ENCODE results near the gene CAMKMT. TPM values are rescaled to one million over a fixed set of nuclear protein-coding genes. Genes with fewer than 3 reads are reported as not detected.

Gene CAMKMT
- total RNA-seq, 1 experiment from 2014 or later: 2.7 TPM

DNA sequence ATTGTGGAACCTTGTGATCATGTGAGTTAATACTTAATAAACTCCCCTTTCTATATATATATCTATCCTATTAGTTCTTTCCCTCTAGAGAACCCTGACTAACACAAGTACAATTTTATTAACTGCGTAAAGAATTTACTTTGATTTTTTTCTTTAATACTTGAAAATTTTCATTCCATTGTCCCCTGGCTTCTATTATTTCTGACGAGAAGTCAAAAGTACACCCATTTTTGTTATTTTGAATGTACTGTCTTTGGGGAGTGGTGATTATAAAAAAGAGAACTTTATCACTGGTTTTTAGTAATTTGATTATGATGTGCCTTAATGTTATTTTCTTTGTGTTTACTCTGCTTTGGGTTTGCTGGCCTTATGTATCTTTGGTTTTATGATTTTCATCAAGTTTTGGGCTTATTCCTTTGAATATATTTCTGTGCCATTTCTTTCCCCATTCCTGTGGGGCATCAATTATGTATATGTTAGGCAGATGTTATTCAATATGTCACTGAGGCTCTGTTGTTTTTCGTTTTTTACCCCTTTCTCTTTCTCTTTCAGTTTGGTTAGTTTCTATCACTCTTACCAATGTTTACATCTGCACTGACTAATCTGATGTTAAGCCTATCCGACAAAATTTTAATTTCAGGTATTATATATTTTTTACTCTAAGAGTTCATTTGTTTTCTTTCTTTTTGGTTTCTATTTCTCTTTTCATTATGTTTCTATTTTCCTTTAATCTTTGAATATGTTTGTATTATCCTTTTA lies 271.4 kb downstream of the CAMKMT start:
- peaks cover 12% of the 10 kb centered on the region for H3K4me1 ChIP-seq (ENCODE audit: insufficient read depth, low read length)
- TF ChIP-seq, protein P1, sequence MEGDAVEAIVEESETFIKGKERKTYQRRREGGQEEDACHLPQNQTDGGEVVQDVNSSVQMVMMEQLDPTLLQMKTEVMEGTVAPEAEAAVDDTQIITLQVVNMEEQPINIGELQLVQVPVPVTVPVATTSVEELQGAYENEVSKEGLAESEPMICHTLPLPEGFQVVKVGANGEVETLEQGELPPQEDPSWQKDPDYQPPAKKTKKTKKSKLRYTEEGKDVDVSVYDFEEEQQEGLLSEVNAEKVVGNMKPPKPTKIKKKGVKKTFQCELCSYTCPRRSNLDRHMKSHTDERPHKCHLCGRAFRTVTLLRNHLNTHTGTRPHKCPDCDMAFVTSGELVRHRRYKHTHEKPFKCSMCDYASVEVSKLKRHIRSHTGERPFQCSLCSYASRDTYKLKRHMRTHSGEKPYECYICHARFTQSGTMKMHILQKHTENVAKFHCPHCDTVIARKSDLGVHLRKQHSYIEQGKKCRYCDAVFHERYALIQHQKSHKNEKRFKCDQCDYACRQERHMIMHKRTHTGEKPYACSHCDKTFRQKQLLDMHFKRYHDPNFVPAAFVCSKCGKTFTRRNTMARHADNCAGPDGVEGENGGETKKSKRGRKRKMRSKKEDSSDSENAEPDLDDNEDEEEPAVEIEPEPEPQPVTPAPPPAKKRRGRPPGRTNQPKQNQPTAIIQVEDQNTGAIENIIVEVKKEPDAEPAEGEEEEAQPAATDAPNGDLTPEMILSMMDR (conservative IDR thresholded peaks at IDR 0.05; ENCODE audit: low read depth, low read length): no peak
- no peak for TF ChIP-seq EZH2 (IDR thresholded peaks at IDR 0.05; ENCODE audit: low read length, unreplicated experiment)
- no peak for TF ChIP-seq EZH2phosphoT487 (IDR thresholded peaks at IDR 0.05; ENCODE audit: borderline replicate concordance, low read length)
- no TSS peak for BruUV-seq (replicated peaks)
- no peaks in the 10 kb centered on the region for H3K9me2 ChIP-seq (replicated peaks; ENCODE audit: low read length)
- H3K36me3 ChIP-seq (ENCODE audit: low read depth, low read length): no peaks in the 10 kb centered on the region
- no peaks in the 10 kb centered on the region for H3K9me3 ChIP-seq (ENCODE audit: low read length)
- no peaks in the 10 kb centered on the region for H3F3A ChIP-seq (ENCODE audit: low read length, unreplicated experiment)
- intact Hi-C loops (cut with micrococcal nuclease): no loop called here
- POLR2A ChIA-PET (ENCODE audit: unreplicated experiment): no interaction called here
- H3K79me2 ChIP-seq (ENCODE audit: low read length): no peaks in the 10 kb centered on the region
- H2AFZ ChIP-seq (ENCODE audit: low read length): no peak overlapping the region
- no peak overlapping the region for H3K27ac ChIP-seq (ENCODE audit: low read length)
- no peak for ATAC-seq
- no peak overlapping the region for H3K9ac ChIP-seq (ENCODE audit: low read length)
- DNase-seq: no peak
- H3K4me2 ChIP-seq (ENCODE audit: low read length): no peak overlapping the region
- H4K20me1 ChIP-seq (ENCODE audit: low read length): no peaks in the 10 kb centered on the region
- no peak overlapping the region for H3K4me3 ChIP-seq (ENCODE audit: low read length)
- no peaks in the 10 kb centered on the region for H3K27me3 ChIP-seq (ENCODE audit: low read length)
- CTCF ChIA-PET: no interaction called here

- peak; percentile 89 for ATAC-seq
- BruUV-seq (replicated peaks): no TSS peak
These were observed 274.0 kb downstream of the CAMKMT start for GRCh38 chr2:44635725-44636124.

More at GRCh38 chr2:44635725-44636124, 274.0 kb downstream of the CAMKMT start:
- CTCF ChIA-PET: no interaction called here
- H3K4me3 ChIP-seq (ENCODE audit: low read length): no peak overlapping the region; the same call in 1 of the 2 replicates
- intact Hi-C loops (cut with micrococcal nuclease): no loop called here
- DNase-seq: peak; percentile 76
- H3K79me2 ChIP-seq (ENCODE audit: low read length): no peaks in the 10 kb centered on the region
- H3K9me3 ChIP-seq (ENCODE audit: low read length): no peaks in the 10 kb centered on the region
- H3K27me3 ChIP-seq (ENCODE audit: low read length): no peaks in the 10 kb centered on the region
- peak overlapping the region; percentile 59 for H3K4me2 ChIP-seq (ENCODE audit: low read length)
- no peaks in the 10 kb centered on the region for H3K9me2 ChIP-seq (replicated peaks; ENCODE audit: low read length)
- no peaks in the 10 kb centered on the region for H3K36me3 ChIP-seq (ENCODE audit: low read depth, low read length)
- H3K9ac ChIP-seq (ENCODE audit: low read length): 0 out of 2 replicates have a peak overlapping the region, but pooled peaks have one; percentile 17
- no peaks in the 10 kb centered on the region for H4K20me1 ChIP-seq (ENCODE audit: low read length)
- H3K27ac ChIP-seq (ENCODE audit: low read length): peak overlapping the region; percentile 72
- POLR2A ChIA-PET (ENCODE audit: unreplicated experiment): no interaction called here
- peaks cover 12% of the 10 kb centered on the region for H3K4me1 ChIP-seq (ENCODE audit: insufficient read depth, low read length)
- peak overlapping the region; percentile 60 for H2AFZ ChIP-seq (ENCODE audit: low read length)
- H3F3A ChIP-seq (ENCODE audit: low read length, unreplicated experiment): no peaks in the 10 kb centered on the region
- TF ChIP-seq, protein P1 (conservative IDR thresholded peaks at IDR 0.05; ENCODE audit: low read depth, low read length): no peak
- TF ChIP-seq EZH2 (IDR thresholded peaks at IDR 0.05; ENCODE audit: low read length, unreplicated experiment) (no peak), EZH2phosphoT487 (IDR thresholded peaks at IDR 0.05; ENCODE audit: borderline replicate concordance, low read length) (no peak)

Data from PC-3 (cell line).